KOPT-K1 (cell line): ENCODE results near the gene DDIT4L.
"Not testable (repeated sequence)": the region's sequence is repeated elsewhere in the genome, so short reads cannot be mapped to it uniquely, and the experiment has no call there.

ENCODE experiments used
- H3K27ac ChIP-seq: fragments of 200-600 bp; sonication (generic); 2 replicates; pipeline ENCODE4 v1.5.1; 2016; ENCODE audit warnings: antibody characterized with exemption, mild to moderate bottlenecking, low read depth, low read length; ENCODE audit not compliant: poor library complexity, severe bottlenecking
- H3K36me3 ChIP-seq: fragments of 200-600 bp; sonication (generic); 2 replicates; pipeline ENCODE4 v1.5.1; 2017; ENCODE audit warnings: antibody characterized with exemption, mild to moderate bottlenecking, low read length, moderate library complexity; ENCODE audit not compliant: insufficient read depth
- H3K9me3 ChIP-seq: fragments of 200-600 bp; sonication (generic); 2 replicates; pipeline ENCODE4 v1.5.1; 2017; ENCODE audit warnings: antibody characterized with exemption, low read length, mild to moderate bottlenecking; ENCODE audit not compliant: insufficient read depth, poor library complexity, severe bottlenecking

DDIT4L gene

DNA sequence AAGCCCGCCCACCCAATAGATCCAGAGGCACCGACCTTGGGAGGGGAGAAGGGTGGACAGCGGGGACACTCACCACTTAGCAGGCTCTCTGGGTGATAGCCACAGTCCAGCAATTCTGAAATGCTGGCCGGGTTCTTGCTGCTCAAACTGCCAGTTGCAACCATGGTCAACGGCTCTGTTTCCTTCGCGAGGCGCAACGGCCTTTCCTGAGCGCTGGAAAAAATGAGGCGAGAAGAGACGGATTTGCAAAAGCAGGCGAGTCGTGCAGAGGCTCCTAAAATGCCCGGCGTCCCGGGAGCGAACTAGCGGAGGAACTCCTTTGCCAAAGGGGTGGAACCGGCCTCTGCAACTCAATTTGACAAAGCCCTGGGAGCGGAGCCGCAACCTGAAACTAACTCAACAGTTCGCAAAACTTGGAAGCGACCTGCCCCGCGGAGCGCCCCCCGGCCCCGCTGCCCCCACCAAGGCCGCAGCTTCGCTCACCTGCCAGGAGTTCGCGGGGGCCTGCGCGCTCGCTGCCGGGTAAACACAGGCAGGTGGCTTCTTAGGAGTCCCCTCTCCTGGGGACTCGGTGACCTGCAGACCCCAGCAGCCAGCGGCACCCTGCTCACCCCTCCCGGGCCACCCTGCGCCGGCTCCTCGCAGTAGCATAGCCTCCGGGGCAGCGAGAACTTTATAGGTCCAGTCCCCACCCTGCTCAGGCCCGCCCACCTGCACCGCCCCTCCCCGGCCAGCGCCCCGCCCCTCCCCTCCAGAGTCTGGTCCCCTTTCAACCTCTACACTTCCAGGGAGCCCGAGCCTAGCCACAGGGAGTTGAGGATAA lies at the start of gene DDIT4L:
Gene DDIT4L, minus strand, starts transcription at position 649 of the 823 bp plus-strand sequence. Its CDS starts 485 bp downstream, at position 164.
- H3K27ac ChIP-seq = no peak within 1 kb of the TSS

GRCh38 chr4:100240008-100240407 lies 49.7 kb upstream of the DDIT4L start:
- peaks cover 29% of the 10 kb centered on the region for H3K9me3 ChIP-seq

More for the DNA sequence above, at the start of gene DDIT4L:
- H3K36me3 ChIP-seq = no peaks in the 10 kb centered on the region
- H3K9me3 ChIP-seq = peaks cover 15% of the 10 kb centered on the region

GRCh38 chr4:100224721-100225120 lies 34.5 kb upstream of the DDIT4L start:
- peaks cover 55% of the 10 kb centered on the region for H3K9me3 ChIP-seq
- H3K36me3 ChIP-seq = no peaks in the 10 kb centered on the region
- H3K27ac ChIP-seq = no peak overlapping the region

More at GRCh38 chr4:100240008-100240407, 49.7 kb upstream of the DDIT4L start:
- no peak overlapping the region for H3K27ac ChIP-seq
- no peaks in the 10 kb centered on the region for H3K36me3 ChIP-seq

DNA sequence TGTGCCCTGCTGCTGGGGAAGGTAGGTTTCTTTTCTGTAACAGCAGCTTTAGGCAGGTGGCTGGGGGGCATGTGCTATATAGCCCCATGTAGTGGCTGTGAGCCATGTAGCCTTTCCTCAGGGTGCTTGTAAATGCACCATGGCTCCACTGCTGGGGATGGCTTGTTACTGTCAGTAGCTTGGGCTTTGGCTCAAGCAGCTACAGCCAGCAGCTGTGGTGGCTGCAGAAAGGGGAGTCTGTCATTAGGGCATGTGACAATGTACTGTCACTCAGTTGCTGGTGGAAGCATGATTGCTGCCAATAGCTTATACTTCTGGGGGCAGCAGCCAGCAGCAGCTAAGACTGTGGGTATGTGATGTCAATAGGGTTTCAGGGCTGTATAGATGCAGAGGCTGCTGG lies 33.9 kb upstream of the DDIT4L start:
- Histone ChIP-seq H3K9me3 (peaks cover 49% of the 10 kb centered on the region), H3K36me3 (no peaks in the 10 kb centered on the region), H3K27ac (no peak overlapping the region)

DNA sequence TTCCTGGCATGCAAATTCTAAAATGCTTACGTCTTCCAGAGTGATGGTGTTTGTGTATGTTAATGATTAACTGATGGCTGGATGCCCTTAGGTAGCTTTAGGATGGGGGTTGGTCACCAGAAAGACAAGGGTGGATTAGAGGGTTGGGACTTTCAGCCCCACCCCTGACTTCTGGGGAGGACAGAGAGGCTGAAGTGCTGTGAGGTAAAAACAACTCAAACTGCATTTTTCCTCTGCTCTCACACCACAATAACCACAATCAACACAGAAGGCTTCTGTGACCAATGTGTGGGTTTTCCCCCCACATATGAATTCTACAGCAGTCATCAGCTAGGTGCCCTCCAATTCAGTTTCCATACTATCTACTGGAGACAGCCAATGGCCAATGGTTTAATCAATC lies 18.7 kb upstream of the DDIT4L start:
- Histone ChIP-seq H3K36me3 (no peaks in the 10 kb centered on the region), H3K9me3 (no peaks in the 10 kb centered on the region), H3K27ac (no peak overlapping the region)

- Histone ChIP-seq H3K27ac (no peak overlapping the region), H3K9me3 (no peaks in the 10 kb centered on the region), H3K36me3 (no peaks in the 10 kb centered on the region)
Measured at GRCh38 chr4:100208459-100208858, 18.2 kb upstream of the DDIT4L start.

DNA sequence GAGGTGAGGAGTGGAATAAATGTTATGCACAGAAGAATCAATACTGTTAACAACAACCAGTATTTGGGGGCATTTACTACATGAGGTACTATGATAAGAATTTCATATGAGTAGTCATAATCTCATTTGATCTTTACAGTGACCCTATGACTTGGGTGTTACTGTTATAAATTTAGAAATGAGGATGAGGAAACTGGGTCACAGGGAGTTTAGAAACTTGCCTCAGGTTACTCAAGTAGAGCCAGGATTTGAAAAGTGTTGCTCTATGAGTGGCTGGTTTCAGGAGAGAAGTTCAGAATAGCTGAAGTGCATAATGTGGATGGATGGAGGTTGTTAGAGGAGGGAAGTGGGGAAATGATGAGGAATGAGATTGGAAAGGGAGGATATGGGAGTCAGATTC lies 16.6 kb upstream of the DDIT4L start:
- Histone ChIP-seq H3K9me3 (no peaks in the 10 kb centered on the region), H3K36me3 (no peaks in the 10 kb centered on the region), H3K27ac (no peak overlapping the region)

DNA sequence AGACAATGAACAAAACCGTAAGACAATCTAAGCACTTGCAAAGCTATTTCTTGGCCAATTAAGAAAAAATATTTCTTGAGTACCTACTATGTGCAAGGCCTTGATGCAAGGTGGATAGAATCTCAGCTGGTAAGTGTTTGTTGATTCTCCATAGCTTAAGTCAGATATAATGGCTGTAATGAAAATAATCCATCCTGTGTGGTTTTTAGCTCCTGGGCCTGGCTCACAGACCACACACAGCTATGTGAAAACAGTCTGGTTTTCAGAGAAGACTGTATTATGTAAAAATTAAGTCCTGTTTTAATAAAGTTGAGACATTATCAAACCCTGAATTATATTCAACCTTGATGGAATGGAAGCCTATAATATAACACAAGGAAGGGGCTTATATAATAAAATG lies 7.8 kb upstream of the DDIT4L start:
- no peak overlapping the region for H3K27ac ChIP-seq
- H3K9me3 ChIP-seq = no peaks in the 10 kb centered on the region
- no peaks in the 10 kb centered on the region for H3K36me3 ChIP-seq

DNA sequence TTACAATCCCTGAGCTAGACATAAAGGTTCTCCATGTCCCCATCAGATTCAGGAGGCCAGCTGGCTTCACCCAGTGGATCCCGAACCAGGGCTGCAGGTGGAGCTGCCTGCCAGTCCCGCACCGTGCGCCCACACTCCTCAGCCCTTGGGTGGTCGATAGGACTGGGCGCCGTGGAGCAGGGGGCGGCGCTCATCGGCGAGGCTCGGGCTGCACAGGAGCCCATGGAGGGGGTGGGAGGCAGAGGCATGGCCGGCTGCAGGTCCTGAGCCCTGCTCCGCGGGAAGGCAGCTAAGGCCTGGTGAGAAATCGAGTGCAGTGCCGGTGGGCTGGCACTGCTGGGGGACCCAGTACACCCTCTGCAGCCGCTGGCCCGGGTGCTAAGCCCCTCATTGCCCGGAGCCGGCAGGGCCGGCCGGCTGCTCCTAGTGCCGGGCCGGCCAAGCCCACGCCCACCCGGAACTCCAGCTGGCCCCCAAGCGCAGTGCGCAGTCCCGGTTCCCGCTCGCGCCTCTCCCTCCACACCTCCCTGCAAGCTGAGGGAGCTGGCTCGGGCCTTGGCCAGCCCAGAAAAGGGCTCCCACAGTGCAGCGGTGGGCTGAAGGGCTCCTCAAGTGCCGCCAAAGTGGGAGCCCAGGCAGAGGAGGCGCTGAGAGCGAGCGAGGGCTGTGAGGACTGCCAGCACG lies 6.3 kb upstream of the DDIT4L start:
- not testable (repeated sequence) for H3K36me3 ChIP-seq, H3K9me3 ChIP-seq, H3K27ac ChIP-seq

DNA sequence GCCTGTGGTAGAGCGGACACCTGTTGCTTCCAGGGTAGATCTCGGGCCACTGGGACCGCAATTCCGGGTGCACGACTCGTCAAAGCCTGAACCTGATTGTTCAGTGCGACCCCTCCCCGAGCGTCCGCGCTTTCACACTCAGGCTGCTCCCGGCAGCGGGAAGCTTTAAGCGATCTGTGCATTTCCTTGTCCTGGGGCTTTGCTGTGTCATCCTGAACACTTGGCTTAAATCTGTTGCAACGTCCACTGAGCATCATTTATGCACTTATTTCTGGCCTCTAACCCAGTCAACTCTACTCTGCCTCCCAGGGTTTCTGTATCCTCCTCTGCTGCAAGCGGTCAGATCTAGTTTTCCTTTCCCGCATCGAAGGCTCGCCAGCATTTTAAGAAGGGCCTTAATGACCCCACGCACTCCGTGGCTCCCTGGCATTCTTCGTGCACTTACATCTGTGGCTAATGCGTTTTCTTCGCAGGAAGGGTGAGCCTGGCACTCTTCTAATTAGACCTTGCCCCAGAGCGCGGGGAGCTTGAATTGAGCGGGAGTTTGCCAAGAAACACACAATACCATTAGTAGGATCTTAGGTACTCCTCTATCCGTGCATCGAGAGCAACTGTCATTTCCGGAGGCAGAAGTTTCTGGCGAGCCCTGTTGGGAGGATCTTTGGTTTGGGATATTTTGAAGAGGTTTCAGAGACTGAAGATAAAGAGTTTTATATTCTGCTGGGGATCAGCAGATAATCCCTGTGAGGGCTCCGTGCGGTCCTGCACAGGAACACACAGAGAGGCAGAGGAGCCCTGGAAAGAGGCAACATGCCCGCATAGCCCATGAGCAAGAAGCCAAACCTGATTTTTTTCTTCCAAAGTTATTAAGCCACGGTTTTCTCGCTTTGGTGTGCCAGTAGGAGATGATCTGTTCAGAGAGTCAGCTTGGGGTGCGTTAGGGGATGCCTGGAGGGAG lies 654 bp upstream of the DDIT4L start:
- no peak overlapping the region for H3K27ac ChIP-seq
- H3K9me3 ChIP-seq = peaks cover 15% of the 10 kb centered on the region

DNA sequence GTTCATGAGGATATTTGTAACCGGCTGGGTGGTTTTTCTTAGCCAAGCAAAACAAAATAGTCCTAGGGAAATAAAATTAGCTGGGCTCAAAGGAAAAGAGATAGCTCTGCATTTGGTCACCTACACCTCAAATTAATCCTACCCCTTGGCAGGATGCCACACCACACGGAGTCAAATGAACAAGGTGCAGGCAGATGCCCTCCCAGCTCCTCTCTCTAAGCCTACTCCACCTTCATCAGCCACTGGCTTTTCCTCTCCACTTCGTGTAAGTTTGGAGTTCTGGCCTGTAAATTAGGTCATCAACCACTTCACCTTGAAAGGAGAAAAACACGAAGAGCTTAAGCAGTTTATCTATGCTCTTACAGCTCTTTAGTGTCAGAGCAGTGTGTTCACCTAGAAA lies 1.4 kb downstream of the DDIT4L start:
- Histone ChIP-seq H3K27ac (no peak overlapping the region), H3K36me3 (no peaks in the 10 kb centered on the region), H3K9me3 (peaks cover 15% of the 10 kb centered on the region)

More for the DNA sequence above, 654 bp upstream of the DDIT4L start:
- no peaks in the 10 kb centered on the region for H3K36me3 ChIP-seq

- no peak overlapping the region for H3K27ac ChIP-seq
Measured at GRCh38 chr4:100187781-100188180, 2.5 kb downstream of the DDIT4L start.

GRCh38 chr4:100184787-100185186 lies 5.5 kb downstream of the DDIT4L start:
- H3K27ac ChIP-seq = no peak overlapping the region
- no peaks in the 10 kb centered on the region for H3K36me3 ChIP-seq
- H3K9me3 ChIP-seq = peaks cover 2% of the 10 kb centered on the region

More at GRCh38 chr4:100187781-100188180, 2.5 kb downstream of the DDIT4L start:
- Histone ChIP-seq H3K36me3 (no peaks in the 10 kb centered on the region), H3K9me3 (peaks cover 15% of the 10 kb centered on the region)

- Histone ChIP-seq H3K27ac (no peak overlapping the region), H3K9me3 (no peaks in the 10 kb centered on the region)
Measured at GRCh38 chr4:100177855-100178254, 12.4 kb downstream of the DDIT4L start.

DNA sequence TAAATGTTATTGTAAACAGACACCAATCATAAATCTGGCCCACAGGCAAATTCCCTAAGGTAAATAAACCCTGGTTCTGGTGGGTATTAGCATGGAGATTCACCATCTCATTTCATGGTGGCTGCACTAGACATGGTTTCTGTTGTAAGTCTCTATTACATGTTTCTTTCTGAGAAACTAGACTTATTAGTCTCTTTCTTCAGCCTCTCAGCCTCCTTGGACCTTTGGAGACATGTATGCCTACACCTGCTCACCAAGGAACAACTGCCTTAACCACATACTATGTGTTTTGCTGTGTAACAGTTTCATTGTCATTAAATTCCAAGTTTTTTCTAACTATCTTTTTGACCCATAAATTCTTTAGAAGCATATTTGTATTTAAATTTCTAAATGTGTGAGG lies 13.1 kb downstream of the DDIT4L start:
- no peaks in the 10 kb centered on the region for H3K36me3 ChIP-seq
- no peaks in the 10 kb centered on the region for H3K9me3 ChIP-seq
- no peak overlapping the region for H3K27ac ChIP-seq

More at GRCh38 chr4:100177855-100178254, 12.4 kb downstream of the DDIT4L start:
- H3K36me3 ChIP-seq = no peaks in the 10 kb centered on the region
